ENCODE data around the gene CHRNA3.

Gene CHRNA3

GRCh38 chr15:78636378-78636859 is 15.6 kb upstream of the CHRNA3 start:
- in situ Hi-C loops (cut with MboI; ENCODE audit: low sequenced_read_pairs), result no loop called here

GRCh38 chr15:78635346-78635745 is 14.6 kb upstream of the CHRNA3 start:
- in situ Hi-C loops (cut with MboI; ENCODE audit: low sequenced_read_pairs), result no loop called here

GRCh38 chr15:78634210-78635145 is 13.7 kb upstream of the CHRNA3 start:
- in situ Hi-C loops (cut with MboI; ENCODE audit: low sequenced_read_pairs), result no loop called here

GRCh38 chr15:78633348-78633747 is 12.6 kb upstream of the CHRNA3 start:
- in situ Hi-C loops (cut with MboI; ENCODE audit: low sequenced_read_pairs), result no loop called here

- in situ Hi-C loops (cut with MboI; ENCODE audit: low sequenced_read_pairs), result no loop called here
Observed at GRCh38 chr15:78630886-78631633, 10.3 kb upstream of the CHRNA3 start.

GRCh38 chr15:78629716-78630065 is 8.9 kb upstream of the CHRNA3 start:
- in situ Hi-C loops (cut with MboI; ENCODE audit: low sequenced_read_pairs), result no loop called here

GRCh38 chr15:78629031-78629715 is 8.4 kb upstream of the CHRNA3 start:
- in situ Hi-C loops (cut with MboI; ENCODE audit: low sequenced_read_pairs), result no loop called here

- in situ Hi-C loops (cut with MboI; ENCODE audit: low sequenced_read_pairs), result no loop called here
Observed at GRCh38 chr15:78628227-78628626, 7.4 kb upstream of the CHRNA3 start.

GRCh38 chr15:78627348-78627747 is 6.6 kb upstream of the CHRNA3 start:
- in situ Hi-C loops (cut with MboI; ENCODE audit: low sequenced_read_pairs), result no loop called here

GRCh38 chr15:78626381-78626995 is 5.7 kb upstream of the CHRNA3 start:
- in situ Hi-C loops (cut with MboI; ENCODE audit: low sequenced_read_pairs), result no loop called here

GRCh38 chr15:78625606-78626280 is 4.9 kb upstream of the CHRNA3 start:
- in situ Hi-C loops (cut with MboI; ENCODE audit: low sequenced_read_pairs), result no loop called here

- in situ Hi-C loops (cut with MboI; ENCODE audit: low sequenced_read_pairs), result no loop called here
Observed at GRCh38 chr15:78624651-78625590, 4.1 kb upstream of the CHRNA3 start.

- in situ Hi-C loops (cut with MboI; ENCODE audit: low sequenced_read_pairs), result no loop called here
Observed at GRCh38 chr15:78623786-78624497, 3.1 kb upstream of the CHRNA3 start.

GRCh38 chr15:78621810-78622402 is 1.1 kb upstream of the CHRNA3 start:
- in situ Hi-C loops (cut with MboI; ENCODE audit: low sequenced_read_pairs), result no loop called here

- in situ Hi-C loops (cut with MboI; ENCODE audit: low sequenced_read_pairs), result no loop called here
Observed at GRCh38 chr15:78620021-78620526, 722 bp downstream of the CHRNA3 start.

GRCh38 chr15:78619022-78619950 is 1.5 kb downstream of the CHRNA3 start:
- in situ Hi-C loops (cut with MboI; ENCODE audit: low sequenced_read_pairs), result no loop called here

GRCh38 chr15:78618490-78618934 is 2.3 kb downstream of the CHRNA3 start:
- in situ Hi-C loops (cut with MboI; ENCODE audit: low sequenced_read_pairs), result no loop called here
